ENCODE results near the gene ELF1. TPM values are rescaled to one million over a fixed set of nuclear protein-coding genes. Genes with fewer than 3 reads are reported as not detected.
A peak's percentile ranks its signal among the peaks of the same experiment; 100 is the strongest.

Gene ELF1
- total and polyA plus RNA-seq, 2 experiments from 2014 or later, result 7.0 to 12.7 TPM

- no peak for TF ChIP-seq ZNF462 (CRISPR knock-in tag; IDR thresholded peaks at IDR 0.05)
- no peak for TF ChIP-seq CTCF (conservative IDR thresholded peaks at IDR 0.05; ENCODE audit: low read depth in 2 of 2)
These were observed 122.1 kb downstream of the ELF1 start (continued) for GRCh38 chr13:40897053-40897452.

- no peak overlapping the region for H3K4me2 ChIP-seq
- ATAC-seq, result no peak
- Mint-ChIP-seq H3K27ac (0 out of 2 replicates have a peak overlapping the region, but pooled peaks have one; percentile 36), H3K36me3 (ENCODE audit: low read depth) (peaks cover 5% of the 10 kb centered on the region; the same call in 2 of the 3 replicates), H3K9me3 (peaks cover 16% of the 10 kb centered on the region; the same call in 2 of the 3 replicates), H3K27me3 (ENCODE audit: insufficient read depth, low read depth, poor library complexity) (no peaks in the 10 kb centered on the region), H3K4me3 (no peak overlapping the region), H3K4me1 (no peaks in the 10 kb centered on the region; the same call in 2 of the 3 replicates)
- no peaks in the 10 kb centered on the region for H3K9me2 ChIP-seq (ENCODE audit: insufficient read depth)
- H2AFZ ChIP-seq, result 0 out of 2 replicates have a peak overlapping the region, but pooled peaks have one; percentile 28
- H3K4me1 ChIP-seq (ENCODE audit: insufficient read depth), result no peaks in the 10 kb centered on the region
- no peak for DNase-seq (ENCODE audit: low spot score)
- H3K4me3 ChIP-seq, result no peak overlapping the region
- no peaks in the 10 kb centered on the region for H3K27me3 ChIP-seq (ENCODE audit: insufficient read depth)
- H3K79me2 ChIP-seq (replicated peaks; ENCODE audit: insufficient read depth), result no peaks in the 10 kb centered on the region; the same call in 1 of the 2 replicates
- no peak overlapping the region for H3K27ac ChIP-seq (ENCODE audit: low read depth)
- H4K20me1 ChIP-seq (replicated peaks; ENCODE audit: insufficient read depth), result no peaks in the 10 kb centered on the region
- no peaks in the 10 kb centered on the region for H3F3A ChIP-seq (replicated peaks; ENCODE audit: low read depth)
- H3K36me3 ChIP-seq (ENCODE audit: insufficient read depth), result peaks cover 6% of the 10 kb centered on the region; the same call in 1 of the 2 replicates
- TF ChIP-seq ZNF462 (CRISPR knock-in tag; IDR thresholded peaks at IDR 0.05) (no peak), CREB1 (CRISPR knock-in tag; IDR thresholded peaks at IDR 0.05; ENCODE audit: low read depth) (no peak)
These were observed 123.6 kb downstream of the ELF1 start for GRCh38 chr13:40895227-40896184.
